ENCODE measurements around the gene MAP2K7.

DNA sequence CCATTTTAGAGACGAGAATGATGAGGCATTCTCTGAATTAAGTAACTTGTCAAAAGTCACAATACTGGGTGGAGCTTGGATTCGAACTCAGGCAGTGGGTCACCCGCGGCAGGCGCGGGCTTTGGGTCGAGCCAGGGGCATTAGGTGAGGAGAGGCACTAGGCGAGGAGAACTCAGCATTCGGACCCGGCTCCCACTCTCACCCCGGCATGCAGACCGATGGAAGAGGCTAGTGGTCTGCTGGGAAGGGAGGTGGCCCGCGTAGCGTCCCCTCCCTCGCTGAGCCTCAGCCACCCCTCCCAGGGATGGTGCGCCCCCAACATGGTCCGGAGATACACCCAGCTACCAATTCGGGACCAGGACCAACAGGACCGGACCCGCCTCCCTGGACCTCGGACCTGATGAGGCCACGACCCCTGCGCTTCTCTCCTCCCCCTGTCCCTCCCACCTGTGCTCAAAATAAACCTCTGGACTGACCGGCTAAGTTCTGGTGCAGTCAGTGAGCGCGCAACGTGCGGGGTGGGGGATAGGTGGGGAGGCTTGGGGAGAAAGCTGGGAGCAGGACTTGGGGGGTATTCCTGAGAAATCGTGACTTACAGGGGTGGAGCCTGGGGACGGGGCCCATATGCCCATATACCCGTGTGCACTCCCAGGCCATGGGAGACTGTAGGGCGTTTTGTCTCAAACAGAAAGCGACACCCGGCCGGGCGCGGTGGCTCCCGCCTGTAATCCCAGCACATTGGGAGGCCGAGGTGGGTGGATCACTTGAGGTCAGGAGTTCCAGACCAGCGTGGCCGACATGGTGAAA is 15.1 kb downstream of the MAP2K7 start:
- TF ChIP-seq, protein P1, sequence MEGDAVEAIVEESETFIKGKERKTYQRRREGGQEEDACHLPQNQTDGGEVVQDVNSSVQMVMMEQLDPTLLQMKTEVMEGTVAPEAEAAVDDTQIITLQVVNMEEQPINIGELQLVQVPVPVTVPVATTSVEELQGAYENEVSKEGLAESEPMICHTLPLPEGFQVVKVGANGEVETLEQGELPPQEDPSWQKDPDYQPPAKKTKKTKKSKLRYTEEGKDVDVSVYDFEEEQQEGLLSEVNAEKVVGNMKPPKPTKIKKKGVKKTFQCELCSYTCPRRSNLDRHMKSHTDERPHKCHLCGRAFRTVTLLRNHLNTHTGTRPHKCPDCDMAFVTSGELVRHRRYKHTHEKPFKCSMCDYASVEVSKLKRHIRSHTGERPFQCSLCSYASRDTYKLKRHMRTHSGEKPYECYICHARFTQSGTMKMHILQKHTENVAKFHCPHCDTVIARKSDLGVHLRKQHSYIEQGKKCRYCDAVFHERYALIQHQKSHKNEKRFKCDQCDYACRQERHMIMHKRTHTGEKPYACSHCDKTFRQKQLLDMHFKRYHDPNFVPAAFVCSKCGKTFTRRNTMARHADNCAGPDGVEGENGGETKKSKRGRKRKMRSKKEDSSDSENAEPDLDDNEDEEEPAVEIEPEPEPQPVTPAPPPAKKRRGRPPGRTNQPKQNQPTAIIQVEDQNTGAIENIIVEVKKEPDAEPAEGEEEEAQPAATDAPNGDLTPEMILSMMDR (IDR thresholded peaks at IDR 0.05) = no peak
- TF ChIP-seq POLR2A (IDR thresholded peaks at IDR 0.05) = no peak
